Fibroblast of the conjunctiva (primary cell): ENCODE data around the gene RPE65.
"Not testable (repeated sequence)": the region's sequence is repeated elsewhere in the genome, so short reads cannot be mapped to it uniquely, and the experiment has no call there.

Experiments used
- DNase-seq: peaks from one replicate; pipeline ENCODE4 v3.0.0-alpha.2; 2010; ENCODE audit warnings: low read depth

Gene RPE65

DNA sequence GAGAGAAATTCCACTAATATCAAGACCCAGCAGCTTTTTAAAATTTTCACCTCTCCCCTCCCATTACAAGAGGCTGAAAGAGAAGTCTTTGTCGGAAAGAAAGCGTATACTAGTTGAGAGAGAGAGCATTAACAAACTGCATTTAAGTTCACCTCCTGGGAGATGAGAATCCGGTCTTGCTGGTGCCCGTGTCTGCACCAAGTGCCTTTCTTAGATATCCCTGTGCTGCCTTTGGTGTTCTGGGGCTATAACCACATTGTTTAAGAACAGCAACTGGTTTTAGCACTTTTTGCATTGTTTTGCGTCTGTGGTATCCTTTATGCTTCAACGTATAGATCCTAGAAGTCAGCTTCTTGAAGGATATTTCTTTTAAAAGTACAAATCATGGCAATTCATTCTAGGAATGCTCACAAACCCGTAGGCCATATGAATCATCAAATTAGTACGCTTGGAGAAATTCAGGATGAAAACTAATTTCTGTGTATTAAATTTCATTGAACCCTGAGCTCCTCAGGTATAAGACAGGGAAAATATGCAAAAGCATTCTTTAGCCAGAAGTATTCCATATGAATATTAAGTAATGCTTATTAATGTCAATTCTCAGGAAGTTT is 3.4 kb upstream of the RPE65 start:
- DNase-seq, result no peak

DNA sequence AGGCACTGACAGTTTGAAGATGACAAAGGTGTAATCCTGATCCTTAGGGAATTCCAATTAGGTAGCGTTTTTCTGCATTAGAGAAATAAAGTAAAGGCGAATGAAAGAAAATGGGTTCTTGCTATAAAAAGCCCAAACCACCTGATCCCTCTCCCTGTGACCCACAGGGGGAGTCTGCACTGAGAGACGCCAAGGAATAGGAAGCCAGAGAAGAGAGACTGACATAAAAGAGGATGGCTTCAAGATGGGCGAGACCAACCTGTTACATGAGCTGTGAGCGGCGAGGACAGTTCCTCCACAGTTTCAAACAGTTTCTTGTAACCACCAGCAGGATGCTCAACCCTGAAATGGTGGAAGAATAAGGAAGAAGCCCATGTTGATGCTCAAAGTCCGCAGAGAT is 1.4 kb downstream of the RPE65 start:
- no peak for DNase-seq

DNA sequence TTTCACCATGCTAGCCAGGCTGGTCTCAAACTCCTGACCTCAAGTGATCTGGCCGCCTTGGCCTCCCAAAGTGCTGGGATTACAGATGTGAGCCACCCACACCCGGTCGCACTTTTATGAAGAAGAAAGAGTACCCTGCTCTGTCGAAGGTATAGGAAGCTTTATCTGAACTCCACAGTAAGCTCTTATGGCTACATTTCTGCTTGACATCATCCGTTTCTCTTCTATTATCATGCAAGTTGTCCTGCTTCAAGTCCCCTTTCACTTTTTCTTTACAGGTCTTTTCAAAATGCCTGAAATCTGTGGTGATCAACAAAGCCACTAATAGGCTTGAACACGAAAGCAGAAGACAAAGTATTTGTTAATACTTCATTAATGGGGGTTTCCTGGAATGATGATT is 4.0 kb downstream of the RPE65 start:
- no peak for DNase-seq

DNA sequence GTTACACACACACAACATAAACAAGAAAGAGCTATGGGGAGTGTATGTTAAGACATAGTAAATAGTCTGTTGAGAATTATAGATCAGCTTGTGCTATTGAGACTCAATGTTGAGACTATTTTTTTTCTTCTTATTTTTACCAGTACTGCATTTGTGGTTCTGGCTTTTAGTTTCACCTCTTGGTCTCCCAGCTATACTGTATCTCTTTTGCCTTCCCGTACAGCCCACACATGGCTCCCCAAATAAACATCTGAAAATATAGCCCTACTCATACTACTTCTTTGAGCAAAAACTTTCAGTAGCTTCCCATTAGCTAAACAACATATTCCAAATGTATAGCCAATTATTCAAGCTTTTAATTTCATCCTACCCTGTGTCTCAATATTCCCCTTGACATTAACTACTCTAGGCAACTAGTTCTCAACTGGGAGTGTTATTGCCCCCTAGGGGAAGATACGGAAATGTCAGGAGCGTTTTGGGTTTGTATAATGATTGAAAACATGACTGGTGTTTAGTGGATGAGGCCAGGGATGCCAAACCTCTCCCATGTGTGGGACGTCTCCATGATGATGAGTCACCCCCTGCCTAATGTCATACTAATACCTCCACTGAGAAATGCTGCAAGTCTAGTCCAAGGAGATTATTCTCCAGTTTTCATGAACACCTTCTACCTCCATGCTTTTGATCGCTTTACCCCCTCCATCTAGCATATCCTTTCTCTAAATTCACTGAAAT is 6.8 kb downstream of the RPE65 start:
- DNase-seq, result peak; percentile 62

DNA sequence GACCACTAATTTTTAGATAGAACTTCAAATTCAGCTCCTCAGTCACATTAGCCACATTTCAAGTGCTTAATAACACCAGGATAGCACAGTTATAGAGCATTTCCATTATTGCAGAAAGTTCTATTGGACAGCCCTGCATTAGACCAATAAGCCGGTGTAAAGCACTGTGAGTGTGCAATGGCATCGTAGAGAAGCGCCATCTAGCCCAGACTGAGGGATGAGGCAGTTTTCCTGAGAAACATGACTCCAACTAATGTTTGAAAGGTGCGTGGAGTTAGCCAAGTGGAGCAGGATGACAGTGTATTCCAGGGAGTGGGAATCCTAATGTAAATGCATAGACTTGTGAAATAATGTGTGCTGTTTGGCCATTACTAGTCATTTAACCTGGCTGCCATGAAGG is 7.7 kb downstream of the RPE65 start:
- no peak for DNase-seq

DNA sequence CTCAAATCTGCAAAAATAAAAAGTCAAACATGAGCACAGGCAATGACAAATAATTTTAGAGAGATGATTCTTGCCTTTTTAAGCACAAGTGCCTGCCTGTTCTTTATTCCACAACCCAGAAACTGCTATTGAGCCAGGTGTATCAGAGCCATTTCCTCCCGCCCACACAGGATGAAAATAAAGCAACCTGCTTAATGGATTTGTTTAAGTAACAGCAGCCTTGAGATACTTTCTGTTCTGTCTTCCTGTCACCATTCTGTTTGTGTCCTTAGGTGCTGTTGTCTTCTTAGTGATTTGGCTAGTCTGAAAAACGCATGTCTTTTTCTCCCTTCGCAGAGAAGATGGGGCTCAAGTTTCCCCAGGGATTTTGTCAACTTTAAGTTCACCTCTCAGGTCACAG is 11.4 kb downstream of the RPE65 start:
- no peak for DNase-seq

DNA sequence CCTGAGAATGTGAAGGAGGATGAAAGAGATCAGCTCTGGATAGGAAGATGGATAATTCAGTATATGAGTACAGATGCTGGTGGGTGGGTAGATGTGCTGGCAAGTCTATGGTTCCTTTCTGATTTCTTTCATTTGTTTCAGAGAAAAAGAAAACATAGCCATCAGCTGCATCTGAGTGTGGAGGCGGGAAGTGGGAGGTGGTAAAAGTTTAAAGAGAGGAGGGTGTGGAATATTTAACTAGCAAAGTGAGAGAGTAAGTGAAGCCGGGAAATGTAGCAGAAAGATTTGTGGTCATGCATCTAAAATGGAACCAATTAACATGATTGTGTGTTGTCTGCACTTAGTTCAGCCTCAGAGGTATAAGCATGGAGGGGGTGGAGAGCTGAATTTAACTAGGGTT is 16.4 kb downstream of the RPE65 start:
- no peak for DNase-seq

DNA sequence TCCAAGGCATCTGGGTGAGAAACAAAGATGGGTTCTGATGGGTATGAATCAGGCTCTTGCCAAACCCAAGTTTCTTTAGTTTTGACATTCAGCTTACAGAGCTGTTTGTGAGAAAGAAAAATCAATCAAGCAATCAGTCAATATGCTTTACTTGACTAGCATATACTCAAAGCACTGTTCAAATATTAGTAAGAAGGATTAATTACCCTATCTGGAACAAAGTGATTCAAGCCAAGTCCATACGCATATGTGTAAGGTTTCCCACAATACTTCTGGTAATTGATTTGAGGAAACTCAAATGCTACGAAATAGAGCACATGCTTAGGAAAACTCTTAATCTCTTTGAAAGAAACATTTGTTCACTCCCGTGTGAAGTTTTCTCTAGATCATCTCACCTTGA is 18.7 kb downstream of the RPE65 start:
- DNase-seq, result no peak

DNA sequence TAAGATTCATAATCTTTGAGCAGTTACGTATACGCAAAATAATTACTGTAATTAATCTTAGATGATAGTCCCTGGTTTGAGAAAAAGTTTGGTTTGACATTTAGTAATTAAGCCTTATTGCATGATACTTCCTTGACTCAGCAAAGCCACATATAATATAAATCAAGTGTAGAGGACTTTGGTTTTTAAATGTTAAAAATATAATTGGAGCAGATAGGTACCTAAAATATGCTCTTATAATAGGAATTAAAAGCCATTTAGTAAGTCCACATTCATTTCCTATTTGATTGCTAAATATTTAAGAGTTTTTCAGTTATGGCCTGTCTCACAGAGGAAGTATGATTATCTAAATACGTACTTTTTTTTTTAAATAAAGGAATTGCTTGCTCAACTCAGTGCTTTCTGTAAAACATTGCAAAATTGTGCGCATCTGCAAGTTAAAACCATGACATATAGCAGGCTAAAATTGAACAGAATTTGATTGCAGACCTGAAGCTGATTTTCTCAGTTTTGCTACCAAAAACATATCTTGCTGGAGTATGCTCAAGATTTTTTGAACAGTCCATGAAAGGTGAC is 20.4 kb downstream of the RPE65 start:
- no peak for DNase-seq

DNA sequence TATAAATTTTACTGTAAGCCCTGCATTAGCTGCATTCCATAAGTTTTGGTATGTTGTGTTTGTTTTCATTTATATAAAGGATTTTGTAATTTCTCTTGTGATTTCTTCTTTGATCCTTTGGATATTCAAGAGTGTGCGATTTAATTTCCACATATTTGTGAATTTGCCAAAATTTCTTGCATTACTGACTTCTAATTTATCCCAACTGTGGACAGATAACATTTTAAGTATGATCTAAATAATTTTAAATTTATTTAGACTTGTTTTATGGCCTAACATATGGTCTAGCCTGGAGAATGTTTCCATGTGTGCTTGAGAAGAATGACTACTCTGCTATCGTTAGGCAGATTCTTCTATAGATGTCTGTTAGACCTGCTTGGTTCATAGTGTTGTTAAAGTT is 23.2 kb downstream of the RPE65 start:
- no peak for DNase-seq

DNA sequence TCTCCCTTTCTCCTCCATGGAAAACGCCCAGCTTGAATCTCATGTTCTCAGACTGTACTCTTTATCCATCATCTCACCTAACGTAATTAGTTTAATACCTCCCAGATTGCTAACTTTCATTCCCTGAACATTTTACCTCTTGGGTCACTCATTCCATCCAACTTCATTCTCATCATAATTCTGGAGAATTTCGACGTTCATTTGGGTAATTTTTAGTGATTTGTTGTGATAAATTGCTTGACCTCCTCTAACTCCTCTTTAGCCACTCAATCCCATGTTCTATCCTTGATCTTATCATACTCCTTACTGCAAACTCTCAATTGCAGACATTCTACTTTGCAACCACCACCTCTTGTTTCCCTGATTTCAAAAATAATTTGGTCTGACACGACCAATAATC is 28.4 kb downstream of the RPE65 start:
- no peak for DNase-seq

DNA sequence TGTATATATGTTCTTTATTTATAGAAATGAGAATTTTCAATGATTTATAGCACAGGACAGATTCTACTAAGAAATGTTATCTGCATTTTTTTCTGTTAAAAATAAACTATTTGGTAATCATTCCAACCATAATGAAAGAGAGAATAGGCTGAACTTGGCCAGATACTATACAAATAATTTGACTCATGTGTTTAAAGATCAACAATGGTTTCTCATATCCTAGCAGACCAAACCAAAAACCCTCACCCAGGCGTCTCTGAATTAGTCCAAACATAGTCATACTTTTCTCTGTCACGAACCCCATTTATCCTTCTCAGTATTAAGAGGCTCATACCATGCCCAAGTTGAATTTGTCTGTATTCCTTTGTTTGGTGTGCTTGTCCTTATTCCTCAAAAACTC is 40.3 kb downstream of the RPE65 start:
- no peak for DNase-seq

DNA sequence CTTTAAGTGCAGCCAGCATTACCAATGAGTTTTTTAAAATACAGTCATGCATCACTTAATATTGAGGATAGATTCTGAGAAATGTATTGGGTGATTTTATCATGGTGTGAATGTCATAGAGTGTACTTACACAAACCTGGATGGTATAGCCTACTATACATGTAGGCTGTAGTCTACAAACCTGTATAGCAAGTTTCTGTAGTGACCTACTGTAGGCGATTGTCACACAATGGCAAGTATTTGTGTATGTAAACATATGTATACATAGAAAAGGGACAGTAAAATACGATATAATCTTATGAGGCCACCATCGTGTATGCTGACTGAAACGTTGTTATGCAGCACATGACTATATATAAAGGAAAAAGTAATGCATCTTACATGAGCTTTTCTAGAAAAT is 48.2 kb downstream of the RPE65 start:
- DNase-seq, result no peak

DNA sequence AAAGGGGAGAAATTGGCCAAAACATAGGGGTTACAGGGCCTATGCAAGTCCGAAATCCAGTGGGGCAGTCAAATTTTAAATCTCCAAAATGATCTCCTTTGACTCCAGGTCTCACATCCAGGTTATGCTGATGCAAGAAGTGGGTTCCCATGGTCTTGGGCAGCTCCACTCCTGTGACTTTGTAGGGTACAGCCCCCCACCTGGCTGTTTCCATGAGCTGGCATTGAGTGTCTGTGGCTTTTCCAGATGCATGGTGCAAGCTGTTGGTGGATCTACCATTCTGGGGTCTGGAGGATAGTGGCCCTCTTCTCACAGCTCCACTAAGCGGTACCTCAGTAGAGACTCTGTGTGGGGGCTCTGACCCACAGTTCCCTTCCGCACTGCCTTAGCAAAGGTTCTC is 54.2 kb downstream of the RPE65 start:
- DNase-seq, result not testable (repeated sequence)

DNA sequence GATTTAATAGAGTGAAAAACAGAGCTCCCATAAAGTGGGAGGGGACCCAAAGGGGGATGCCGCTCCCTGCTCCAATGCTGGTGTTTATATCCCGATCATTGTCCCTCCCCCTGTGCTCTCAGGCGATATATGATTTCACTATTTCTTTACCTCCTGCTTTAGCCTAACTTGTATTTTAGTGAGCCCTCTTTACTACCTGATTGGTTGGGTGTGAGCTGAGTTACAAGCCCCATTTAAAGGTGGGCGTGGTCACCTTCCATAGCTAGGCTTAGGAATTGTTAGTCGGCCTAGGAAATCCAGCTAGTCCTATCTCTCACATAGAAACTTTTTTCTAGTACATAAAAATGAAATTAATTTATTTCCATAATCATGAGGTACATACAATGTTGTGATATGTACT is 57.3 kb downstream of the RPE65 start:
- DNase-seq, result not testable (repeated sequence)

DNA sequence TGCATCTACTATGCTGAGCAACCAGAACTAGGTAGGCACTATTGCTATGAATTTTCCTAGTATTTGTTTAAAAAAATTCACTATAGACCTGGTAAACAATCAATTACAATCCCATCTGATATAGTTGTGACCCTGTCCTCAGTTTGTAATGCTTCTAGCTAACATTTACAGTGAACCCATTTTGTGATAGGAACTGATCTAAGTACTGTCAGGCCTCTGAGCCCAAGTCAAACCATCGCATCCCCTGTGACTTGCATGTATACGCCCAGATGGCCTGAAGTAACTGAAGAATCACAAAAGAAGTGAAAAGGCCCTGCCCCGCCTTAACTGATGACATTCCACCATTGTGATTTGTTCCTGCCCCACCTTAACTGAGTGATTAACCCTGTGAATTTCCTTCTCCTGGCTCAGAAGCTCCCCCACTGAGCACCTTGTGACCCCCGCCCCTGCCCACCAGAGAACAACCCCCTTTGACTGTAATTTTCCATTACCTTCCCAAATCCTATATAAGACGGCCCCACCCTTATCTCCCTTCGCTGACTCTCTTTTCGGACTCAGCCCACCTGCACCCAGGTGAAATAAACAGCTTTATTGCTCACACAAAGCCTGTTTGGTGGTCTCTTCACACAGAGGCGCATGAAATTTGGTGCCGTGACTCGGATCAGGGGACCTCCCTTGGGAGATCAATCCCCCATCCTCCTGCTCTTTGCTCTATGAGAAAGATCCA is 63.8 kb downstream of the RPE65 start:
- not testable (repeated sequence) for DNase-seq

DNA sequence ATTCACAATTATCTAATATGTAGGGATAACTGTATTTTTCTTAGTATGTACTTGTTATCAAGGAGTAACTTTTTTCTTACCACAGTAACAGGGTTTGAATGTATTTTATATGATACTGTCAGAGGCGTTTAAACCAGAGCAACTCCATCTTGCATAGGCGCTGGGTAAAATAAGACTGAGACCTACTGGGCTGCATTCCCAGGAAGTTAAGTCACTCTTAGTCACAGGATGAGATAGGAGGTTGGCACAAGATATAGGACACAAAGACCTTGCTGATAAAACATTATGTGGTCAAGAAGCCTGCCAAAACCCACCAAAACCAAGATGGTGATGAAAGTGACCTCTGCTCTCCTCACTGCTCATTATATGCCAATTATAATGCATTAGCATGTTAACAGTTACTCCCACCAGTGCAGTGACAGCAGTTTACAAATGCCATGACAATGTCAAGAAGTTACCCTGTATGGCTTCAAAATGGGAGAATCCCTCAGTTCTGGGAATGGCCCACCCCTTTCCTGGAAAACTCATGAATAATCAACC is 64.8 kb downstream of the RPE65 start:
- DNase-seq, result no peak

DNA sequence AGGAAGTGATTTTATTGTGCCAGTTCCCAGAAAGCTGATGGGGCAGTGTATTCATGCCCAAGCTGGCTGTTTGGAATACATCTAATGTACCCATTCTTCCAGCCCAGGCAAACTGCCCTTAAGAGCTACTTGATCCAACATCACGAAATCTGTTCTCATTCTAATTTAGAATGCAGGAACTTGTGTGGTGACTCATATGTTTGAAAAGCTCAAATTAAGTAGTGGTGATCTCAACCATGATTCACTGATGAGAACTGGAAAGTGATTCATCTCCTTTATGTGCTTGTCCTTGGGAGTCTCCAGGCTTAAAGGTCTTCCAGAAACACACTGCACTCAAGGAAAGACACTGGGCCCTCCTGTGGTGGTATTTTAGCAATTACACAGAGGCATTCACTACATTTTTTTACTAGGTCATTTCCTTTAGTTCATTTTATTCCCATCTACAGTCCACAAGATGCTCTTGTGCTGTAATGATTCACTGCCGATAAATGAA is 65.4 kb downstream of the RPE65 start:
- peak; percentile 98 for DNase-seq

DNA sequence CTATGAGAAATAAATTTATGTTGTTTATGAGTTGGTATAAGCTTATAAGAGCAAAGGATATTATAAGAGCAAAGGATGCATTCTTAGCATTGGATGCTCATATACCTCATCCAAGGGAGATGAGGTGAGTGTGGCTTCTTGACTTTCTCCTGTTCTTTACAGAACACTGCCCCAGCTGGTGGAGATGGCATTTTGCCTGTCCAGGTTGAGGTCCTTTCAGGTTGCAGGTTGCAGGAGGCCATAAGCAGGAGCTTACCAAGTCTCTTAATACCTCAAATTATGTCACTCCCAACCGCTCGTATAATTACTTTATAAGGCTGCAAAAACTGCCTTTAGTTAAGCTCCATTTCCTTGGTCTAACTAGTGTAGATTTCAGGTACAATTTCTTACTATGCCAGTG is 66.7 kb downstream of the RPE65 start:
- DNase-seq, result no peak

DNA sequence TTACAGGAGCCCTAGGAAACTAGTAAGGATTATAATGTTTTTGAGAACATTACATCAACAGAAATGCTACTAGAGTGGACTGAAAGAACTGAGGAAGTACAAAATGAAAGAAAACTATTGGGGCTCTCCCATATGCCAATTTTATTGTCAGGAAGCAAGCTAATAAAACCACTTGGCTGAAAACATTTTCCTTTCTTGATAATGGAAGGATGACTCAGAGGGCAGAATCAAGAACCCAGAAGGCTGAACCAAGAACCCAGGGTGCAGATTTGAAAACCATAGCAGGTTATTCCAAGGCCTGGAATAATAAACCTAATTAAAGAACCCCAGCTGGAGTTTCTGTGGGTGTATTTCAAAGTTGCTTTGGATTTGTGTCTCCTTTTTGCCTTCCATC is 70.7 kb downstream of the RPE65 start:
- DNase-seq, result no peak
